GM21717 (cell line): ENCODE results near the gene B3GALT5.

Experiments used
- ATAC-seq: cut with Tn5 transposase; IDR thresholded peaks from one replicate; pipeline ENCODE4 v1.9.1; 2021; ENCODE audit warnings: mild to moderate bottlenecking, moderate library complexity; ENCODE audit not compliant: unreplicated experiment

B3GALT5 gene

DNA sequence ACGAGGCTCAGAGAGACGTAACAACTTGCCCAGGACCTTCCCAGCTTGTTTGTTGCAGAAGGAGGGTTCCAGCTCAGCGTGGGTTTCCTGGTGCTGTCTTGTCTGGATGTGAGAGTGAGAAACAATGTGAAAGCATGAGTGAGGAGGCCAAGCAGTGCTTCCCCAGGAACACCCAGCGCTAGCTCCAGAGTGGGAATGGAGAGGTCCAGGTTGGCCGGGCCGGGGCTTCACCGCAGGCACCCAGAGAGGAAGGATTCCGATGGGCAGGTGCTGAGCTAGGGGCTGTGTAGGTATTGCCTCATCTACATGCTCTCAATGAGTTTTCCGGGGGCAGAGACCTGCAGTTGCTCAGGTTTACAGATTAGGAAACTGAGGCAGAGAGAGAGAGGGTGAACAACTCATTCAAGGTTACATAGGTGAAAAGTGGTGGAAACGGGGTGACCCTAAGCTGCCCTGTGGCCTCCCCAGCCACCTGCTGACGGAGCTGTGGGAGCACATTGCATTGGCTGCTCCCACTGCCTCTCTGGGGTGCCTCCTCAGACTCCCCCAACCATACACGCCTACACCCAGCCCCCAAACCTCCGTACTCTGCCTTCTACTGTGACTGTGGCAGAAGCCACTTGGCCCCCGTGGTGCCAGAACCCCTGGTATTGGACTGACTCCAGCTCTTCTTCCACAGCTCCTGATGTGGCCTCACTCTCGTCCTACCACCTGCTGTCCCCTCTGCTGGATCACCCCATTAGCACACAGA, 51.2 kb downstream of the B3GALT5 start:
- no peak for ATAC-seq

DNA sequence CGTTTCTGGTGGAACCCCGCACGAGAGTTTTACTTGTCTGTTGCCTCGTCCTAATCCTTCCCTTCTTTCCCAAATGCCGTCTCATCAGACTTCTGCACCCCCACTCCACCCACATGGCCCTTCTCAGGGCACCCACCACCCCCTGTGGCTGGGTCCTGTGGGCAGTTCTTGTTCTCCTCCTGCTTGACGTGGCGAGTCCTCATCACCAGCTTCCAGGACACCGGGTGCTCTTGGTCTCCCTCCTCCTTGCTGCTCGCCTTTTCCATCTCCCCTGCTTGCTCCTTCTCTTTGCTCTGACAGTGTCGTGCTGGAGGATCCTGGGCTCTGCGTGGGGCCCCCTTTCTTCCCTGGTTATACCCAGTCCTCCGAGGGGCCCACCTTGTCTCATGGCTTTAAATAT, 51.8 kb downstream of the B3GALT5 start:
- ATAC-seq, result no peak

DNA sequence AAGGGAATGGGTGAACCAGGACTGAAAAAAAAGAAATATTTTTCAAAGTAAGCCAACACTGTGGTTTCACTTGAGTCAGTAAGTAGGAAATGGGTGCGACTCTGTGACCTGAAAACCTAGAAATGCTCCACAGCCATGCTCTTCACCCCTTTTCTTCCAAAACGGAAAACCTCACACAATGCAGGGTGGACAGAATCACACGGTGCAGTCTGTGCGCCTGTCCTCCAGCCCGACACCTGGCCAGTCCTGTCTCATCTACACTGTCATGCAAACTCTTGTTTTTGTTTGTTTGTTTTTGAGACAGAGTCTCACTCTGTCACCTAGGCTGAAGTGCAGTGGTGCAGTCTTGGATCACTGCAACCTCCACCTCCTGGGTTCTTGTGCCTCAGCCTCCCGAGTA, 53.3 kb downstream of the B3GALT5 start:
- no peak for ATAC-seq

DNA sequence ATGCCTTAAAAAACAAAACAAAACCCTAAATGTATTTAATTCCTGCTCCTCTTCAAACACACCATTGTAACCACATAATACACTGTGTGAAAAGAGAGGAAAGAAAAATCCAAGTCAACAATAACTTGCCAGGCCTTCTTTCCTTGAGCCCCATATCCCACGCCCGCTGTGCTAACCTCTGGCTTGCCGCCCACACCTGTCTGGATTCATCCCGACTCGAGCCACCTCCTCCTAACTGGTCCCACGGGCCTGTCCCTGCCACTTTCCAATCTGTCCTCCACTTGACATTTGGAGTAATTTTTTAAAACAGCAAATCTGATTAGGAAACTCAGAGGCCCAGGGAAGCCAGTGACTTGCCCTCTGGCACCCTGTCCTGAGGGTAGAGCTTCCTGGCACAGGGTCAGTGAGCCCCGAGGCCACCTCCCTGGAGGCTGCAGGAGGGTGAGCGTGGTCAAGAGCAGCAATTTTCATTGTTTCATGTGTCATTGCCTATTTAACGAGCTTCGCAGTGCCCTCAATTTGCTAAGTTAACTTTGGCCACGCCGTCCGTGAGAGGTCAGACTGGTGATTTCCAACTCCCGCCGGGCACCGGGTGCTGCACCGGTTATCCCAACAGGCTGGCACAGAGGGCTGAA, 54.1 kb downstream of the B3GALT5 start:
- ATAC-seq, result no peak

DNA sequence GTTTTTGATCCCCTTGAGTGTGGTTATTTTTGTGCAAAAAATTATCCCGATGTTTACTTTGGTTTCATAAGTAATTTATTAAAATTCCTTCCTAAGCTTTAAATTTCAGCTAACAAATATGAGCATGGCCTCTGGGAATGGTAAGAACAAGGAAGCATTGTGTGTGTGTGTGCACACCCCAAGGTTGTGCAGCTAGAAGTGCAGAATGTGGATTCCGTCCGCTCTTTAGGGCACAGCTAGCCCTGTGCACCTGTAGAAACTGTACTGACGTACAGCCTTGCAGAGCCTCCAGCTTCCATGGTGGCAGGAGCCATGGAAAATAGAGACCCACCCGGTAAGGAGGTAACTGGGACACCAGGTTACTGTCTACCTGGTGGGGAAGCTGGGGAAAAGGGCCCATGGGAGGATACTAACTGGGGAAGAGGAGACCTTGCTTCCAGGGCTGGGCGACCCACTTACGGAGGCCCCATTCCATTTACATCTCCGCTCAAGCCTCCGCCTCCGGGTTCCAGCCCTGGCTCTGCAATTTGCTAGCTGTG, 54.7 kb downstream of the B3GALT5 start:
- no peak for ATAC-seq

DNA sequence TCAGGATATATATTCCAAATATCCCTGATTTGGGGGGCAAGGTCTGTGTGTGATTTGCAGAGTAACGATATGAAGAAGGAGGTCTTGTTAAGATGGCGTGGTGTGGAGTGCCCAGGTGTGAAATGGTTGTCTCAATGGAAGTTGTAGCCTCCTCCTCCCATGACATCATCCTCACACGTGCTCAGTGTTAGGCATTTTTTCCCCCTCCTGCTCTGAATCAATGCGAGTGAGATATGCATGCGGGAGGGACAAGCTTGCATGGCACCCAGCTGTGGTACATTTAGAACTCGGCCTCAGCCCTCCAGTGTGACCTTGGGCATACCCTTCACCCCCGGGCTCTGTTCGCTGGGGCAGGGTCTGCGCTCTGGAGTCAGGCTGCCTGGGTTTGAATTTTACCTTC, 55.6 kb downstream of the B3GALT5 start:
- ATAC-seq, result no peak

DNA sequence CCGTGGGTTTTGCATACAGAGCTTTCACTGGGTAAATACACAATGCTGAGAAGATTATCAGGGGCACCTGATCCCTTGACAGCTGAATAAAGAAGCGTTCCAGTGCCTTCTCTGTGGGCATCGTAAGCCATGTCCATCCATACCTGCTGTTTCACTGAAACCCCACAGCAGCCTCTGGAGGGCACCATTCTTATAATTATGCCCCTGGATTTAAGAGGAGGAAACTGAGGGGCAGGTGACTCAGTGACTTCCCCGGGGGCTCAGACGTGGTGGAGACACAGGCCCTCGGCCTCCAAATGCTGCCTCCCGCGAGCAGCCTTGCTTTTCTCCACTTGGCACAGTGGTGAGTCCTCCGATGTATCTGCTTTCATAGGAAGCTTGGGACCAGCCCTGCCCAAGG, 56.7 kb downstream of the B3GALT5 start:
- no peak for ATAC-seq

DNA sequence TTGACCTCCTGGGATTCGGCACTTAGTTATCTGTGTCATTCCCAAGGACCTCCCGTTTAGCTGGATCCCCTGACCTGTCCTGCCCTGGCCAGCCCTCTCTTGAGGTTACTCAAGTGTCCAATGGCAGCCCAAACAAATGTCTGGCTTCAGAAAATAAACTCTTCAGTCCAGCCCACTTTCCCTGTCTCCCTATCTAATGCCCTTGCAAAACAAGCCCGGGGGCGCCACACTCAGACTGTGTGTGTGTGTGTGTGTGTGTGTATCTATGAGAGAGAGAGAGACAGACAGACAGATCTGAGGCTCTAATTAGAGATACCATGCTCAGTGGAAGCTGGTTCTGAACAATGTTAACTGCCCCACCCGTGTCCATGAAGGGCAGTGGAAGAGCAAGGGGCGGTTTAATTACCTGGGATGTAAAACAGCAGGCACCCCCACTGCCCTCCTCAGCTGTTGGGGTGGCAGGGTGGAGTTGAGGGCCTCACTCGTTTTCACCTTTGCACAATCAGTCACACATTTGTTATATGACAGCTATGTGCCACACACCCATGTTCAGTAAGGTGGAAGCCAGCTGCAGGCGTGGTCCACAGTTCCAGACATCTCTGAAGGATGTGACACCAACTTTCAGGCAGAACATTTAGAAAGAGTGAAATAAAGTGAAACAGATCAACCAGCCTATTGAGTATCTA, 57.4 kb downstream of the B3GALT5 start:
- ATAC-seq, result no peak

DNA sequence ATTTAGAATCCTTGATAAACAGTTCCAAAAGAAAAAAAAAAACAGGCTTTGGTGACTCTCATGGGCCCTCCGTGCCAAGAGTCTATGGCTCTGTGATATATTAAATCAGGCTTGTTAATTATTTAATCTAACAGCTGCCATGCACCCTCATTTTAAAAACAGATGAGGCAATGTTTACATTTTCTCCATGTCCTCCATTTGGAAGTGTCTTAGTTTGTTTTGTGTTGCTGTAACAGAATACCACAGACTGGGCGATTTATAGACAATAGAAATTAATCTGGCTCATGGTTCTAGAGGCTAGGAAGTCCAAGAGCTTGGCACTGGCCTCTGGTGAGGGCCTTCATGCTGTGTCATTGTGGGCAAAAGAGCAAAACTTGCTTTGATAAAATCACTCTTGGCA, 58.0 kb downstream of the B3GALT5 start:
- no peak for ATAC-seq

DNA sequence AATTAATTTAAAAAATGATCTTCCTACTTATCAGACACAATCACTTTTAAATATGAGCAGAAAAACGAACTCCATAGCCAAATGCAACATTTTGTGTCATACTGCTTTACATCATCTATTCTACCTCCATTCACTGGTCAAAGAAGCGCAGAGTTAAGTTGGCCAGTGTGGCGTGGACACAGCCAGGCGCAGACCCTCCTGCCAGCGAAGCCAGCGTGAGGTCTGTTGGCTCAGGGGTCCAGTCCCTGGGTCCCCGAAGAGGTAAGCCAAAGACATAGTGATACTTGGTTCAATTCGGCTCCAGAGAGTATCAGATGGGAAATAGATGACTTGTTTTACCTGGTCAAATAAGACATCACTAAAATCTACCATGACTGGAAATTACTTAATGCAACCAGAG, 59.2 kb downstream of the B3GALT5 start:
- ATAC-seq, result no peak

DNA sequence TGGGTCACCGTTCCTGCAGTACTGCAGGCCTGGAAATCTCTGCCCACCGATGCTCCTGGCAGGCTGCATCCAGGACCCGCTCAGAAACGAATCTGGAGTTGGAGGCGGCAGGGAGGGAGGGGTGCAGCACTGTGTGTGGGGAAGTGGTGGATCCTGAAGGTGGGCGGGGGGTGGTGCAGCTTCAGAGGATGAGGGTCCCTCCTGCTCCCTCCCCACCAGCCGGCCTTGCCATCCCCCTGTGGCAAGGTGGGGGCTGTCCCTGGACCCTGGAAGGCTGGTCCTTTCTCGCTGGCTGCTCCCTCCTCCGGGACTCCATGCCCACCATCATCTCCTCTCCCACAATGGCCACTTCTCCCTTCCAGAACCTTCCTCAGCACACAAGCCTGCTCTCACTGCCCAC, 60.4 kb downstream of the B3GALT5 start:
- no peak for ATAC-seq

DNA sequence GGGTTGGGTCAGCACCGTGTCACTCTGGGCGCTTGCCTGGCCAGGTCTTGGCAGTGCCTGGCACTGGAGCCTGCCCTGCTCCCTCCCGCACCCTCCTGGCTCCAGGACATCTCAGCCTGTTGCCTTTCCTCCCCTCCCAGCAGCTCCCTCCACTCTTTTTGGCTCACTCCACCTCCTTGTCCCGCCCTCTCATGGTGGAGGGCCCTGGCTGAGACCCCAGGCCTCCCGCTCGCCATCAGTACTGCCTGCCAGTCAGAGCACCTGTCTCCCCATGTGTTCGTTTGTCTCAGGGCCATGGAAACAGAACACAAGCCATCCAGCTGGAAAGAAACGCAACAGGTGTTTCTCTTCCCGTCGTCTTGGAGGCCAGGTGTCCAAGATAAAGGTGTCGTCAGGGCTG, 61.0 kb downstream of the B3GALT5 start:
- ATAC-seq, result no peak

DNA sequence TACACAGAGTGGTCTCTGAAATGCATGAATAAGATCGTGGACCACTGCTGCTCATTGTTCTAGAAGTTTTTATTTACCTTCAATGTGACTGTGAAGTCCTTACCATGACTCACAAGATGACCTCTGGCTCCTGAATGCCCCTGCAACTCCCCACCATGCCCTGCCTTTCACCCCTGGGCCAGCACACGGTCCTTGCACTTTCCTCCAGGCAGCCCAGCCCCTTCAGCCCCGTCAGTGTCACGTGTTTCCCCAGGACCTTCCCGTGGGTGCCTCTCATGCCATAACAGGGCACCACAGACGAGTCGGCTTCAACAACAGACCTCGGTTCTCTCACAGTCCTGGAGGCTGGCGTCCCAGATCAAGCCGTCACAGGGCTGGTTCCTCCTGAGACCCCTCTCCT, 62.1 kb downstream of the B3GALT5 start:
- no peak for ATAC-seq

DNA sequence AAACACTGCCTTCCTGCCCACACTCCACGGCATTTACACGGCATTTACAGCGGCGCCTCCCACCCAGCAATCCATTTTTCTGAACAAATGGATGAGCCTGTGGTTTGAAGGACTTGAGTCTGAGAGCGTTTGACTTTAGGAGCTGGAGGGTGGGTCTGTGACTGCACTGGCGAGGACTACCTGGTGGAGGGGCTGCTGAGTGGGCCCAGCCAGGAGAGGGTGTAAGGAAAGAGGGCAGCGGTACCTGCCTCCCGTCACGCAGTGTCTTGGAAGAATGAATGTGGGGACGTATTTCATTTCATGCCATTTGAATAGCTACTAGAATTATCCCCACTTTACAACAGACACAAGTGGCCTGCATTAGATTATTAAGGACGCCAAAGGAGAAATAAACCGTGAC, 62.9 kb downstream of the B3GALT5 start:
- ATAC-seq, result no peak

DNA sequence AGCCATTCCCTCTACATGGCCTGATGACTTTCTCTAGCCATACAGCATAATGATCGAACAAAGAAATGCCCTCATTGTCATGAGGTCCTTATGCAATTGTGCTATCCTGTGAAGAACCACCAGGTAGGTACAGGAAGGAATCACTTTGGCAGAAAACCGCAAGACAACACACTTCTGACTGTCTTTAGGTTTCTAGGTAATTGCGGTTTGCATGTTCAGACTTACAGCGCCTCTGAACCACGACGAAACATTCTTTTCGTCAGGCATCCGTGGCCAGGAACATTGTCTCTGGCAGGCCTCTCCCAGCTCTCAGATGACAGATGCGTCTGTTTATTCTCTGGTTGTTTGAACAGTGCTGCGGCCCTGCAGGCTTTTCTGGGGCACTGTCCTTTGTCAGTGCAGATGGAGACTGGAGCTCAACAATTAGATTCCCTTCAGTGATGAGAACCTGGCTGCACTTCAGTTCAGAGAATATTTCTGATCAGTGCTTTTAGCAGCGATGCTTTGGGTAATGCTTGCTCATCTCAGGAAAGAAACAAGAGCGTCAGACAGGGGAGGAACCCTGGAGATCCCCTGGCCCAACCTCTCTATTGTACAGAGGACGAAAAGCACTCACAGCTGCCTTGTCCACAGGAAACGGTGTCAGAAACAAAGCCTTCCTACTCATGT, 63.4 kb downstream of the B3GALT5 start:
- ATAC-seq, result no peak

DNA sequence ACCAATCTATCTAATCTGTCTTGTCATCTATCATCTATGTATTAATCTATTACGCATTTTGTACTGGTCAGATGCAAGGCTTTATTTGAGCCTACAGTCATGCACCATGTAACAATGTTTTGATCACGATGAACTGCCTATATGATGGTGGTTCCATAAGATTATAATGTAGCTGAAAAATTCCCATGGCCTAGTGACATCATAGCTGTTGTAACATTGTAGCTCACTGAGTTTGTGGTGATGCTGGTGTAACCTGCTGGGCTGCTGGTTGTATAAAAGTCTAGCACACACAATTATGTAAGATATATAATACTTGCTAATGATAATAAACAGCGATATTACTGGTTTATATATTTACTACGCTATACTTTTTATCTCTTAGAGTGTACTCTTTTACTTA, 67.5 kb downstream of the B3GALT5 start:
- no peak for ATAC-seq

DNA sequence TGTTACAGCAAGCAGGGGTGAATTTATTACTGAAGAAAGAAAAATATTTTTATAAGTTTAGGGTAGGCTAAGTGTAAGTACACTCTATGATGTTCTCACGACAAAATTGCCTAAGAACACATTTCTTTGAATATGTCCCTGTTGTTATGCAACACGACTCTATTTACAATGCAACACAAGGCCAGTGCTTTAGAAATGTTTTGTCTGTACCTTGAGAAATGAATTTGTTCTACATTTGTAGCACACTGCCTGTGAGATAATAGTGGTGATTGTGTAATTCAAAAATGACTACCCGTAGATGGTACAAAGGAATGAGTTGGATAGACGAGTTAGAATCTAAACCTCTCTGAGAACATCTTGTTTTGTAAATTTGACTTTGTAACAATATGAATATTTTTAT, 68.5 kb downstream of the B3GALT5 start:
- ATAC-seq, result no peak

DNA sequence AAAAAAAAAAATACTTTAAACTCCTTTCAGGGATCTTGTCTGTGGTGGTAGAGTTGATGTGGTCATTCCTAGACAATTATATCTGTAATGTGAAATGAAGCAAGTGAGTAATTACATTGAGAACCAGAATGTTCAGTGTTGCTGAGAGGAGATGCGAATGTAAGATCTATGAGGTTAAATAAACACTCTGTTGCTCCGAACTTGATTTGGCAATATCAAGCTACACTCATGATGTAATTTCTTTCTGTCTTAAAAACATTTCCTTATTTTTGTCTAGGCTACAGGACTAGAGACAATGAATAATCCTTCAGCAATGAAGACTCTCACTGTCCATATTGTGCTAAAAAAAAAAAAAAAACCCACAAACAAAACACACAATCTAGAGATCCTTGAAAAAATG, 69.1 kb downstream of the B3GALT5 start:
- no peak for ATAC-seq

DNA sequence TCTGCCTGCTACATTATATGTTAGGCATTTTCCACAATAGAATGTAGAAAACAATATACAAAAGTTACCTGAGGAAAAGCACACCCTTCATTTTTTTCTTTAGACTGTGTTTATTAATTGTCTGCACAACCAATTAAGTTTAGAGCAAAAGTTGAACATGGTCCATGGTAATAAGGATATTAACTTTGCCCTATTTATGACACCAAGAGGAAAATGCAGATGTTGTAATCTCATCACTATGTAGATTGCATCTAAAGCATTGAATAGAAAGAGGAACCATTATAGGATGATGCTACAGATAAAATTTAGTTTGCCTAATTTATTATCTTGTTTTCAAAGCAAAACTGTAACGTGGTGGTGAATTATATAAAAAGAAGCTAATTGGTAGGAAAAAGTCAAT, 72.5 kb downstream of the B3GALT5 start:
- ATAC-seq, result no peak

DNA sequence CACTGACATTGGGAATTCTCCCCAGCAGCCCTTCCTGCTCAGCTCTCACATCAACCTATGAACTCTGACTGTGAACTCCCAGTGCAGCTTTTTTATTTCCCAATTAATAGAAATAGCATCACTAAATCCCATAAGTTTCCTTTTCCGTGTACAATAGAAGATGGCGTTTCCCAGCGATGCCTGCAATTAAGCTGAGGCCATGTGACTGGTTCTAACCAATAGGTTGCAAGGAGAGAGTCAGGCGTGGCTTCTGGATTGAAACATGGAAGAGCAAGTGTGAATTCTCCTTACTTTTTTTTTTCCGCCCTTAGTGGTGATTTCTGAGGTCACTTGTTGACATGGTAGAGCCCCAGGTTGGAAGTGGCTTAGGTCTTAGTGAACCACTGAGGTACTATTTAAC, 73.3 kb downstream of the B3GALT5 start:
- ATAC-seq, result no peak

DNA sequence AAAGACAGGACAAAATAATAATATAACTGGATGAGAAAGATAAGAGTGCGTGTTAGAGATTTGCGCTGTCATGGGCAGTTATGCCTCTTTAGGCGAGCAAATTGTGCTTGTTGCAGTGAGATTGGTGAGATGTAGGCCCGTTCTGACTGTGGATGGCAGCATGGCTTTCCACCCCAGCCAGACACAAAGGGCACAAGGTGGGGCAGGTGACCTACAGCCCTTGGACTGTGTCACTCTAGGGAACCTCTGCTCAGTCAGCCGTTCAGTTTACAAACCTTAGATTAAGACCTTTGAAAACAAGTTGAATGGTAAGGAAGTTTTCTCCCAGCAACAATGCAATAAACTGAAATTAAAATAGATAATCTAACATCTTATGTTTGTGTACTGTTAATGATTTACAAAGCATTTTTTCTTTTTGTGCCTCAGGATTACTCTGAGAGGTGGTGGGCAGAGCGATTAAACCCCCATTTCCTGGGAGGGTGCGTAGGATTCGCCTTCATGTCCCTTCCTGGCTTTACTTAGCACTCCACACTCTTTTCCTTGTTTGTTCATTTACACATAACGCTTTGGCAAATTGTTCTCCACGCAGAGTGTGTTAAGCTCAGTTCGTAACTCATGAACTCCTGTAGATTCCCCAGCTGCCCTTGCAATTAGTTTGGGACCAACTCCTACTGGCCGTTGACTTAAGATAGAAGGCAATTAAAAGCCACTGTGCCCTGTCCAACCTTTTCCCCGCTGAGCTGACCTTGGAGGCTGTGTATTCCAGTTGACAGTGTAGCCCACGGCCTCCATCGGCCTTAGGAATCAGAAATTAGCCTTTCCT, 74.1 kb downstream of the B3GALT5 start:
- no peak for ATAC-seq
